Inflammatory macrophage treated with lipopolysaccharide for 4 hours (primary cell): ENCODE data around the gene FFAR2.

ENCODE experiments used
- DNase-seq: peaks from one replicate; pipeline ENCODE4 v3.0.0-alpha.2; 2020

Gene FFAR2

DNA sequence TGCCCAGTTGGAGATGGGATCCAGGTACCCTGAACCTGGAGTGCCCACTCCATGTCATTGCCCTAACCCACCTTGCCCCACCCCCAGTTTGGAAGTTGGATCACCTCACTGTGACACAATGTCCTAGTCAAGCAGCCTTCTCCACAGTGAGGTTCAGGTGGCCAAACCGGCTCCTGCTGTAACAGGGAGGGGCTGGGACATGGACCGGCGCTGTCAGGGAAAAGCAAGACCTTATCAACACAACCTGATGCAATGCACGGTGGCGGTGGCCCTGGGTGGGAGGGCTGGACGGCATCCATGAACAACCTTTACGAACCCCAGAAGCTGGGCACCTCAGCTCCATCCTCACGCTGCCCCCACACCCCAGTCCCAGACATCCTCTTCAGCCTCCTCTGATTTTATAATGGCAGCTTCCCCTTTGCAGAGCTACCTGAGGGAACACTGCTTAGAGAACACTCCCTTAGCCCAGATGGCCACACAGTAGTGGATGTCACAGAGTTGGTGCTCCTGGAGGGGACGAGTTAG lies 43.8 kb downstream of the FFAR2 start:
- no peak for DNase-seq

DNA sequence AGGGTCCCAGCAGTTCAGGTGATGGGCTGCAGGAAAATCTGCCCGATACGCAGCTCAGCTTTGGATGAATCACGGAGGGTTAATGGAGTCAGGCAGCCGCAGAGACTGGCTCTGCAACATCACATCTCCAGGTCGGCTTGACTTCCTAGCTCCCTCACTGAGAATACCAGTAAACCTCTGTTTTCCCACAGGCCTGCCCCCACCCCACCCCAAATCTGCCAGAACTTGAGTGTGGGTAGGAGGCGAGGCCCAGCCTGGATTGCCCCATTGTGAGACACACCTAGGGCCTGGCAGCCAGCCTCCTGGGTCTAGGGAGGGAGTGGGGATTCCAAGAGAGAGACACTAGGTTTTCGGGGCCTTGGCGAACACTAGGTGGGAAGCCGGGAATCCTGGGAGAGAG lies 45.9 kb downstream of the FFAR2 start:
- DNase-seq = no peak

DNA sequence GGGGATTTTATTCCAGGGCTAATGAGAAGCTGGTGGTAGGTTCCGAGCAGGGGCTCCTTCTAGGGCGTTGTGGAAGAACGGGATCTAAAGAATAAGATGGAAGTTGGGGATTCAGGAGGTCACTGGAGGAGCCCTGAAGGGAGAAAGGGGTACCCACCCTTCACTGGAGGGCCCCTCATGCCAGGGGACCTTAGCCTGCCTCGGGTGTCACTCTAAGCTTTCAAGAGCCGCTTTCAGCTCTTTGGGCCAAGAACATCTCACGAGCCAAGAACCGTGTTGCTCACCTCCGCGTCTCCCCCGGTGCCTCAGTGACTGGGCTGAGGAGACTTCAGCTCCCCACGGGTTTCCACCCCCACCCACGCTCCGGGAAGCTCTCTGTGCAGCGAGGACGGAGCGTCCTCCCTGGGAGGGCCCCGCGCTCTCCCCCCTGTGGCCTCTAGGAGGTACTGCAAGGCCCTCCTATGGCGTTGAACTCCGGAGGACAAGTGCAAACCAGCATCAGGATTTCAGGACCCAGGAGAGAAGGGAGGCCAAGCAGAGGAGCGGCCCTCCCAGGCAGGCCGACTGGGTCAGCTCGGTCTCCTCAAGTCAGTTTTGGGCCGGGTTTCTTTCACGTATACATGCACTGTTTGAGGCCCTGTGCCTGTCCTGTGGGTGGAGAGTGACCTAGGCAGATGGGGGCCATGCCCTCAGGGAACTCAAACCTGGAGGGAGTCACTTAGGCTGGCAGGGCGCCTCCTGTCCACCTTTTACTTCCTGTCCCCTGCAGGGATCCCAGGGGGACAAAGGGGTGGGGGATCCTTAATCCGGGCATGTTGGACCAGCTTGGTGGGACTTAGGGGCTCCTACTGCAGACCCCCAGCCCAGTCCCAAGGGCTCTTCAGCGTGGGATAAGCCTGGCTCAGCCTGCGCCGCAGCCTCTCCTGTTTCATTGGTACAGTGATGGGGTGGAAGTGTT lies 47.3 kb downstream of the FFAR2 start:
- peak; percentile 79 for DNase-seq

DNA sequence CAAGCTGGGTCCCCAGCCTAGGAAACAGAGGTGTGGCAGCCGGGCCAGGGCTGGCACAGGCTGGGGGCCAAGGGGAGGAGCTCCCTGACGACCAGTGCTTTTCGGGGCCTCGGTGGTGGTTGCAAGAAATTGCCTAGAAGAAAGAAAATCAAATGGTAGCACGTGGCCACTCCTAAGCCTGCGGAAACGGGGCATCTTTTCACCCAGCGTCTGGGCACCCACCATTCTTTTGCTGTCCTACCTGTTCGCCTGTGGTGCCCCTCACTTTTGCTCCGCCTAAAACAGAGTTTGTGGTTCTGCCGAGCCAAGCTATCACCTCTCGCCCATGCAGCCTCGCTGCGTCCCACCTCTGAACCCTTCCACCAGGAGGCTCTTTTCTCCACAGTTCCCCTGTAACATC lies 49.3 kb downstream of the FFAR2 start:
- DNase-seq = no peak

DNA sequence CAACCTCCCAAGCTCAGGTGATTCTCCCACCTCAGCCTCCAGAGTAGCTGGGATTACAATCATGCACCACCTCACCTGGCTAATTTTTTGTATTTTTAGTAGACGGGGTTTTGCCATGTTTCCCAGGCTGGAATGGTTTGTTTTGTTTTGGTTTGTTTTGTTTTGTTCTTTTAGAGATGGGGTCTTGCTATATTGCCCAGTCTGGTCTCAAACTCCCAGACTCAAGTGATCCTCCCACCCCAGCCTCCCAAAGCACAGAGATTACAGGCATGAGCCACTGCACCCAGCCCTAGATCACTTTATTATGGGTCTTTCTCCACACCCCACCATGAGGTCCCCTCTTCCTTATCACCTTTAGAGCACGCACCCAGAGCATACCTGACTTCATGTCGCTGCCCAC lies 50.2 kb downstream of the FFAR2 start:
- no peak for DNase-seq

DNA sequence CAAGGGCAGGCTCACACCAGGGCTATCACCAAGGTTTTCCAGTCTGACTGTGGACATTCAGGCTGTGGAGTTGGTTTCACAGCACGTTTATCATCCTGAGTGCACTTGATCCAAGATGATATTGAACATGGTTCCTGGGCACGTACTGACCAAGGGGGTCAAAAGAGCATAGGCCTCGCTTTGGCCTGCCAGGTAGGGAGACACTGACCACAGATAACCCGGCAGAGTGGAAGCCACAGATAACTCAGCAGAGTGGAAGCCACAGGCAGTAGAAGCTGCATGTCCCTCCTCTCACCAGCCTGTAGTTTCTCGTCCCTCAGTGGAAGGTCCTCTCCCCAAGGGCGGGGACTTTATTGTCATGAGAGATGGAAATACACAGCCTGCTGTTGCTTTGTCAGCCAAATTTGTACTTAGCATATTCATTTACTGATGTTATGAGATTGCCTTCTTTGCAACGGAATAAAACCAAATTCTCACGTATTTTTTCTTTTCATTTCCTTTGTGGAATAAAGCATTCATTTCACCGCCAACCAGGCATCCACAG lies 51.0 kb downstream of the FFAR2 start:
- no peak for DNase-seq

DNA sequence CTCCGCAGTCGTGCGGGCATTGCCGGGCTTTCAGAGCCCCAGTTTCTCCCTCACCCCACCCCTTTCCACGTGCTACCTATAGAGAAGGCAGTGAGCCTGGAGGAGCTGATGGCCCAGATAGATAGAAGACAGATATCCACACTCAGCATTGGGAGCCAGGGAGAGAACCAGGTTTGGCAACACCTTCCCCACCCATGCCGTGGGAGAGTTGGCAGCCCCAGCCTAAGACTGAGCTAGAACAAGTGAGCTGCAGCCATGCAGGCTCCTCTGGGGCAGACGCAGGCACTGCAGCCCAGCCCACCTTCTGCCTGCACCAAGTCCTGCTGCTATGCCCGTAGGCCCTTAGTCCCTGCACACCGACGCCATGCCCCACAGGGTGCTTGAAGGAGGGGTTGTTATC lies 52.6 kb downstream of the FFAR2 start:
- DNase-seq = no peak
